Epithelial cell of proximal tubule (primary cell): ENCODE results near the gene TSN. TPM values are rescaled to one million over a fixed set of nuclear protein-coding genes. Genes with fewer than 3 reads are reported as not detected.

Experiments used
- DNase-seq: peaks from one replicate; pipeline ENCODE4 v3.0.0-alpha.2; 2011; ENCODE audit warnings: low read depth
- H3K4me3 ChIP-seq: 2 replicates; pipeline ENCODE4 v1.5.1; 2011; ENCODE audit warnings: low read depth, mild to moderate bottlenecking, low read length
- total RNA-seq: library from RNA; depleted of rRNA; stranded (reverse); fragments of >200 nt; gene quantifications from 2 replicates; pipeline ENCODE4 v1.2.3, GENCODE V29; 2015
- TF ChIP-seq, protein P1 (sequence below): conservative IDR thresholded peaks from 2 replicates; pipeline ENCODE4 v1.5.1; 2012; ENCODE audit warnings: low read depth, mild to moderate bottlenecking, low read length

Gene TSN
- total RNA-seq, 1 donor from 2014 or later, result 60.1 TPM

DNA sequence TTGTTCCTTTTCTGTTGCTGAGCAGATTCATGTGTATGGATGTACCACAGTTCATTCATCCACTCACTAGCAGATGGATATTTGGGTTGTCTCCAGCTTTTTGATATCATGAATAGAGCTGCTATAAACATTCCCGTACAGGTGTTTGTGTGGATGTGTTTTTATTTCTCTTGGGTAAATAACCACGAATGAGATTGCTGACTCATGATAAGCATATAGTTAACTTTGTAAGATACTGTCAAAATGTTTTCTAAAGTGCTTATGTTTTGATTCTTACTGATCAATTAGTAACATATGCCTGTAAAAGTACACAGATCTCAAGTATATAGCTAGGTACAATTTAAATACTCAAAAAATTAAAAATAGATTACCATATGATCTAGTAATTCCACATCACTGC is 27.7 kb downstream of the TSN start:
- TF ChIP-seq, protein P1, sequence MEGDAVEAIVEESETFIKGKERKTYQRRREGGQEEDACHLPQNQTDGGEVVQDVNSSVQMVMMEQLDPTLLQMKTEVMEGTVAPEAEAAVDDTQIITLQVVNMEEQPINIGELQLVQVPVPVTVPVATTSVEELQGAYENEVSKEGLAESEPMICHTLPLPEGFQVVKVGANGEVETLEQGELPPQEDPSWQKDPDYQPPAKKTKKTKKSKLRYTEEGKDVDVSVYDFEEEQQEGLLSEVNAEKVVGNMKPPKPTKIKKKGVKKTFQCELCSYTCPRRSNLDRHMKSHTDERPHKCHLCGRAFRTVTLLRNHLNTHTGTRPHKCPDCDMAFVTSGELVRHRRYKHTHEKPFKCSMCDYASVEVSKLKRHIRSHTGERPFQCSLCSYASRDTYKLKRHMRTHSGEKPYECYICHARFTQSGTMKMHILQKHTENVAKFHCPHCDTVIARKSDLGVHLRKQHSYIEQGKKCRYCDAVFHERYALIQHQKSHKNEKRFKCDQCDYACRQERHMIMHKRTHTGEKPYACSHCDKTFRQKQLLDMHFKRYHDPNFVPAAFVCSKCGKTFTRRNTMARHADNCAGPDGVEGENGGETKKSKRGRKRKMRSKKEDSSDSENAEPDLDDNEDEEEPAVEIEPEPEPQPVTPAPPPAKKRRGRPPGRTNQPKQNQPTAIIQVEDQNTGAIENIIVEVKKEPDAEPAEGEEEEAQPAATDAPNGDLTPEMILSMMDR, result no peak
- DNase-seq, result no peak
- H3K4me3 ChIP-seq, result no peak overlapping the region

DNA sequence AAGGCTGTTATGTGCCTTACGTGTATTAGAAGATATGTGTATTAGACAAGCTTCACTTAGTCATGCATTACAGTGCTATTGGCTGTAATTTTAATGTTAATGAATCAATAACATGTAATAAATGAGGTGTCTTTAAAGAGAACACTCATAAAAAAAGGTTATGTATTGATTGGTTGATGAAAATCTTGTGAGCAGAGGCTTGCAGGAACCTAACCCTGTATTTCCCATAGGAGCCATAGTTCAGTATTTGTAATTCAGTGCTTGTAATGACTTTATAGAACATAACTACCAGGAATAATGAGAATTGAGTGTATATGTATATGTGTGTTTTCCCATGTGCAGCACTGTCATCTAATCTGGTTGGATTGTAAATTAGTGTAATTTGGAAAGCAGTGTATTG is 33.2 kb downstream of the TSN start:
- TF ChIP-seq, protein P1, result no peak
- no peak for DNase-seq
- no peak overlapping the region for H3K4me3 ChIP-seq

DNA sequence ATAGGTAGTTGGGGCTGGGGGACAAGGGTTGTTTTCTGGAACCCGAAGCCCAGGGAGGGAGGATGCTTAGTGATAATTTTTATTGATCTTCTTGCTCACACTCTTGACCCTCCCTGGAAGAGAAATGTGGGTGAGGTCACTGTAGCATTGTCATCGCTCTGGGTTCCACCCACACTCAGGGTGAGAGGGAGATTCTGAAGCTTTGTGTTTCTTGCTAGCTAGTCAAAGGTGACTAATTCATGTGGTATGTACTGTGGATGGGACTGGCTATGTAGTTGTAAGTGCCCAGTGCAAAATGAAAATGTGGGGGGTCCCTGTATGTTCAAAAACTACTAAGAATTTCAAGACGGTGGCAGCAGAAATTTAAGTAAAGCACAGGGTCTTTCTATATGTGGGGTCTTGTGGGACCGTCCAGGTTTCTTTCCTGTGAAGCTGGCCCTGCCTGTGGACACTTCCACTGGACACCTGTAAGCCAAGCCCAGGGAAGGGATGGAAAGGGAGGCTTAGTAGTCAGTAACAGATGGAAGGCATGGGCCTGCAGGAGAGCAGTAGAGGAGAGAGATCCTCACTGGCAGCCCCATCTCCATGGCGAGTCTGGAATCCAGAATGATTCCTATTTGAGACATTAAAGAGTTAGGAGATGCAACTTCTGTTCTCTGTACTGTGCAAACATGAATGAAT is 35.0 kb downstream of the TSN start:
- TF ChIP-seq, protein P1, result no peak
- DNase-seq, result peak; percentile 86
- no peak overlapping the region for H3K4me3 ChIP-seq

DNA sequence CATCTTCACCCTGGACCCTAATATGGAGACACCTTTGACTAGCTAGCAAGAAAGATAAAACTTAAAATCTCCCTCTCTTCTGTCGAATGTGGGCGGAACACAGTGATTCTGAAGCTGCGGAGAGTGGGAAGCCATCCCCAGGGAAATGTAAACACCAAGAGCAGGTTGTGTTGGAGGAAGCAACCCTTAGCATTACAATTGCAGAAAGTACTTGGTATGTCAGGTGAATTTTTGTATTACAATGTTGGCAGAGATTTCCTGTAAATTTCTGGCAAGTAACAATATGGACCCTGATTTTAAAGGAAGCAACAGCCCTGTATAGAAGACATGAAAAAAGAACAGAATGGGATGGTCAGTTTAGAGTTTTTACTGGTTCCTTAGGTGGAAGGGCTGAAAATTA is 35.8 kb downstream of the TSN start:
- H3K4me3 ChIP-seq, result no peak overlapping the region
- TF ChIP-seq, protein P1, result no peak
- no peak for DNase-seq

DNA sequence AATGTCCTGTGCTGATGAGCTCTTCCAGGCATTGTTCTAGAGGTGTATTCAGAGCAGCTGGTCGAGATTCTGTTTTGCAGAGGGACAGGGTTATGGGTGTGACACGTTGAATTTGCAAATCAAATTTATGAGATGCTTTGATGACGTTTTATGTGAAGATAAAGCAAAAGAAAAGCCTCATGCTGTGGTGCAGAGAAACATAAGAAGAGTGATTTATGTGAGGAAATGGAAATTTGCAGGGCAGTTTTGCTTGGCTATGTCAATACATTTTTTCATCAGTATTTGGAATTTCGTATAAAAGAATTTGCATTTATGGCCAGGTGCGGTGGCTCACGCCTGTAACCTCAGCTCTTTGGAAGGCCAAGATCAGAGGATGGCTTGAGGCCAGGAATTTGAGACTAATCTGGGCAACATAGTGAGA is 36.4 kb downstream of the TSN start:
- no peak overlapping the region for H3K4me3 ChIP-seq
- no peak for DNase-seq

DNA sequence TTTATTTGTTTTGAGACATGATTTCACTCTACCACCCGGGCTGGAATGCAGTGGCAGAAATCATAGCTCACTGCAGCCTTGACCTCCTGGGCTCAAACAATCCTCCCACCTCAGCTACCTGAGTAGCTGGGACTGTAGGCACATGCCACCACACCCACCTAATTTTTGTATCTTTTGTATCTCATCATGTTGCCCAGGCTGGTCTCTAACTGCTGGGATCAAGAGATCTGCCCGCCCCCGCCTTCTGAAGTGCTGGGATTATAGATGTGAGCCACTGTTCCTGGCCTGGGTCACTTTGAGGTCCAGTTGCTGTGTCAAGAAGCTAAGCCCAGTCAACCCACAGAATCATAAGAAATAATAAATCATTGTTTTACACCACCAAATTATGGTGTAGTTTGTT is 38.4 kb downstream of the TSN start:
- TF ChIP-seq, protein P1, result no peak
- no peak for DNase-seq
- H3K4me3 ChIP-seq, result no peak overlapping the region

More for the DNA sequence above, 36.4 kb downstream of the TSN start:
- TF ChIP-seq, protein P1, result no peak

DNA sequence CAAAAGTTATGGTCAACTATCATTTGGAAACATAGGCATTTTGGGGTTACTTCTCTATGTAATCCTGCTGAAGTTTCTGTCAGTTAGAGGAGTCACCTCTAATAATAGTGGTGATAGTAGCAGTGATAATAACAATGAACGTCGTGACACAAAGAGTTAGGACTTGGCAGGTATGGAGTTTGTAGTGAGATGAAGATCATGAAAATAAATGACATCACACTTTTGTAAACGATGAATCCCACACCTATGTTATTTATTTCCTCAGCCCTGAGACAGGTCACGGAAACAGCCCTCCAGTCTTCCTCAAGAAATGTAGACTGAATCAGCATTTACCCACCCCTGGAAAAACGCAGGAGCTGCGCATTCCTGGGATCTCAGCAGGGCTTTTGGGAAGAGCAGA is 38.8 kb downstream of the TSN start:
- DNase-seq, result no peak
- TF ChIP-seq, protein P1, result no peak
- no peak overlapping the region for H3K4me3 ChIP-seq
